Spleen (tissue), 7 donors: ENCODE data around the gene ROBO1.

ENCODE experiments used
- CTCF ChIP-seq, 11 experiments: fragments of 200-600 bp in 7 of 11; fragments of 450-650 bp in 4 of 11; sonication (generic) in 4 of 11; IDR thresholded peaks in 8 of 11; conservative IDR thresholded peaks in 3 of 11; 1 replicate in 7 of 11; 2 replicates in 4 of 11; pipeline versions ENCODE4 v1.4.0 to v1.8.0; 2016 to 2021; ENCODE audit warnings: antibody characterized with exemption in 11 of 11, inconsistent platforms in 4 of 11, mild to moderate bottlenecking in 1 of 11
- POLR2A ChIP-seq, 3 donors: fragments of 450-650 bp; IDR thresholded peaks; one replicate each; pipeline ENCODE4 v1.5.1; 2017; ENCODE audit warnings: antibody characterized with exemption in 3 of 3, mild to moderate bottlenecking in 1 of 3
- POLR2AphosphoS5 ChIP-seq, 3 donors: sonication (generic); formaldehyde crosslinking; IDR thresholded peaks; one replicate each; pipeline ENCODE4 v1.5.1; 2017; ENCODE audit warnings: antibody characterized with exemption in 3 of 3
- donor health status: DM: no; HTN: no; CAD: no; lungs with moderate emphysema.
- donor health status: DM: no; HTN: no; CAD: no.
- donor health status: DM: no; HTN: no; CAD: no.

DNA sequence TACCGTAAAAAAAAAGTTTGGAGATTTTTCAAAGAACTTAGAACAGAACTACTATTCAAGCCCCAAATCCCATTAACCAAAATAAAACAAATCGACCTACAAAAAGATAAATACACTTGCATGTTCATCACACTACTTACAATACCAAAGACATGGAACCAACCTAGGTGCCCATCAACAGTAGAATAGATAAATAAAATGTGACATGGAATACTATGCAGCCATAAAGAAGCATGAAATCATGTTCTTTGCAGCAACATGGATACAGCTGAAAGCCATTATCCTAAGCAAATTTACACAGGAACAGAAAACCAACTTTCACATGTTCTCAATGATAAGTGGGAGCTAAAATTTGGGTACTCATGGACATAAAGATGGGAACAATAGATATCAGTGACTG is 768.7 kb downstream of the ROBO1 start:
- TF ChIP-seq POLR2A (IDR thresholded peaks at IDR 0.05) (no peak), CTCF (IDR thresholded peaks at IDR 0.05 in 8 of 11, conservative IDR thresholded peaks at IDR 0.05 in 3 of 11) (no peak), POLR2AphosphoS5 (IDR thresholded peaks at IDR 0.05) (no peak)
